OCI-LY3 (cell line): Measurements from ENCODE around the gene MRAP.

Experiments used
- H2AFZ ChIP-seq: fragments of 200-600, 300-600 bp; shearing (Covaris generic); 2 replicates; pipeline ENCODE4 v1.6.0; 2014; ENCODE audit warnings: antibody characterized with exemption, low read depth, low read length
- H3K27ac ChIP-seq: fragments of 200-600, 300-600 bp; sonication (generic); 2 replicates; pipeline ENCODE4 v1.5.1; 2014; ENCODE audit warnings: mild to moderate bottlenecking, low read length, moderate library complexity, mixed read lengths
- H3K27me3 ChIP-seq: fragments of 200-600, 300-600 bp; sonication (generic); 2 replicates; pipeline ENCODE4 v1.6.1; 2014; ENCODE audit warnings: low read depth, low read length, mixed read lengths
- H3K36me3 ChIP-seq: fragments of 200-600, 300-600 bp; sonication (generic); replicated peaks from 2 replicates; pipeline ENCODE3; 2014; ENCODE audit warnings: low read depth, low read length, mixed read lengths
- H3K4me1 ChIP-seq: fragments of 300-600, 200-600 bp; sonication (generic); 2 replicates; pipeline ENCODE4 v1.6.1; 2014; ENCODE audit warnings: low read length, mixed read lengths
- H3K4me2 ChIP-seq: fragments of 200-600, 300-600 bp; sonication (generic); 2 replicates; pipeline ENCODE4 v1.6.1; 2014; ENCODE audit warnings: low read length, mixed read lengths
- H3K4me3 ChIP-seq: fragments of 300-600, 200-600 bp; sonication (generic); 2 replicates; pipeline ENCODE4 v1.5.1; 2014; ENCODE audit warnings: antibody characterized with exemption, mild to moderate bottlenecking, low read length, moderate library complexity
- H3K79me2 ChIP-seq: fragments of 300-600, 200-600 bp; shearing (Covaris generic); 2 replicates; pipeline ENCODE4 v1.6.1; 2014; ENCODE audit warnings: mild to moderate bottlenecking, low read length, mixed read lengths
- H3K9ac ChIP-seq: fragments of 300-600, 200-600 bp; shearing (Covaris generic); 2 replicates; pipeline ENCODE4 v1.6.0; 2014; ENCODE audit warnings: mild to moderate bottlenecking, low read length, moderate library complexity
- H3K9me3 ChIP-seq: fragments of 200-600, 300-600 bp; shearing (Covaris generic); 2 replicates; pipeline ENCODE4 v1.6.1; 2014; ENCODE audit warnings: low read length, mixed read lengths; ENCODE audit not compliant: insufficient read depth
- H4K20me1 ChIP-seq: fragments of 200-600, 300-600 bp; sonication (generic); 2 replicates; pipeline ENCODE4 v1.6.1; 2016; ENCODE audit warnings: low read length, mixed read lengths; ENCODE audit not compliant: insufficient read depth
- EZH2phosphoT487 ChIP-seq: fragments of 200-600 bp; shearing (Covaris generic); IDR thresholded peaks from 2 replicates; pipeline ENCODE4 v1.6.1; 2018; ENCODE audit warnings: antibody characterized with exemption, mixed run types, low read depth
- TF ChIP-seq, protein P1 (sequence below): fragments of 200-600, 300-600 bp; sonication (generic); IDR thresholded peaks from 2 replicates; pipeline ENCODE4 v1.5.1; 2014; ENCODE audit warnings: antibody characterized with exemption, low read length, low read depth

MRAP gene

GRCh38 chr21:32332463-32332951 is 33.9 kb downstream of the MRAP start:
- no peaks in the 10 kb centered on the region for H4K20me1 ChIP-seq
- H3K27ac ChIP-seq = no peak overlapping the region
- no peaks in the 10 kb centered on the region for H3K9me3 ChIP-seq
- H3K27me3 ChIP-seq = no peaks in the 10 kb centered on the region
- H2AFZ ChIP-seq = no peak overlapping the region
- H3K4me2 ChIP-seq = no peak overlapping the region
- TF ChIP-seq, protein P1, sequence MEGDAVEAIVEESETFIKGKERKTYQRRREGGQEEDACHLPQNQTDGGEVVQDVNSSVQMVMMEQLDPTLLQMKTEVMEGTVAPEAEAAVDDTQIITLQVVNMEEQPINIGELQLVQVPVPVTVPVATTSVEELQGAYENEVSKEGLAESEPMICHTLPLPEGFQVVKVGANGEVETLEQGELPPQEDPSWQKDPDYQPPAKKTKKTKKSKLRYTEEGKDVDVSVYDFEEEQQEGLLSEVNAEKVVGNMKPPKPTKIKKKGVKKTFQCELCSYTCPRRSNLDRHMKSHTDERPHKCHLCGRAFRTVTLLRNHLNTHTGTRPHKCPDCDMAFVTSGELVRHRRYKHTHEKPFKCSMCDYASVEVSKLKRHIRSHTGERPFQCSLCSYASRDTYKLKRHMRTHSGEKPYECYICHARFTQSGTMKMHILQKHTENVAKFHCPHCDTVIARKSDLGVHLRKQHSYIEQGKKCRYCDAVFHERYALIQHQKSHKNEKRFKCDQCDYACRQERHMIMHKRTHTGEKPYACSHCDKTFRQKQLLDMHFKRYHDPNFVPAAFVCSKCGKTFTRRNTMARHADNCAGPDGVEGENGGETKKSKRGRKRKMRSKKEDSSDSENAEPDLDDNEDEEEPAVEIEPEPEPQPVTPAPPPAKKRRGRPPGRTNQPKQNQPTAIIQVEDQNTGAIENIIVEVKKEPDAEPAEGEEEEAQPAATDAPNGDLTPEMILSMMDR = no peak
- no peak for TF ChIP-seq EZH2phosphoT487
- H3K36me3 ChIP-seq = peaks cover 47% of the 10 kb centered on the region
- H3K4me1 ChIP-seq = no peaks in the 10 kb centered on the region
- no peak overlapping the region for H3K9ac ChIP-seq
- no peak overlapping the region for H3K4me3 ChIP-seq
- no peaks in the 10 kb centered on the region for H3K79me2 ChIP-seq

DNA sequence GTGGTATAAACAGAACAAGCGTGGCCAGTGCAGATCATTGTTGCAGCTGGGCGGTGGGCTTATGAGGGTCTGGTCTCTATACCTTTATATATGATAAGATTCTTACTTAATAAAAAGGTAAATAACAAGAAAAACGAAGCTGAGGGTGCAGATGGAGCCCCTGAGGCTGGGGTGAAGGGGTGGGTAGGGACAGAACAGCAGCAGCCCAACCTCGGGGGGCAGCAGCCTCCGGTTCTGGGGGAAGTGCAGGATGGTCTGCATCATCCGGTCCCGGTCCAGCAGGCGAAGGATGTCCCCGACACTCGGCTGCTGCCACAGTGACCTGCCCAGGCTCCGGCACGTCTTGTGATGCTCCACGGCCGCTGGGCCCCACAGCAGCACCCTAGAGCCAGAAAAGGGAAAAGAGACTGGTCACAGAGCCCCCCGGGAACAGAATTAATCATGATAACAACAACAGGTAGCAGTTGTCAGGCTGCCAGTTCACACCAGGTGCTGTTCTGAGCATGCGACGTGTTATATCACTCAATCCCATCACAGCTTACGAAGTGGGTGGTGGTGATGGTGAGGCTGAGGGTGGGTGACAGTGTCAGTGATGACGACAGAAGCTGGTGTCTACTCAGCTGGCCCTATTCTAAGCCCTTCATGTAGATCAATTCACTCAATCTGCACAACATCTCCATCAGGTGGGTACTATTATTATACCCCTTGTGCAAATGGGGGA is 35.5 kb downstream of the MRAP start:
- peaks cover 42% of the 10 kb centered on the region for H3K36me3 ChIP-seq
- H3K9ac ChIP-seq = no peak overlapping the region
- no peaks in the 10 kb centered on the region for H3K27me3 ChIP-seq
- H3K4me1 ChIP-seq = no peaks in the 10 kb centered on the region
- no peaks in the 10 kb centered on the region for H3K79me2 ChIP-seq
- H3K9me3 ChIP-seq = no peaks in the 10 kb centered on the region
- no peak overlapping the region for H2AFZ ChIP-seq
- no peak overlapping the region for H3K4me3 ChIP-seq
- no peak overlapping the region for H3K27ac ChIP-seq
- H4K20me1 ChIP-seq = no peaks in the 10 kb centered on the region
- no peak overlapping the region for H3K4me2 ChIP-seq
- TF ChIP-seq, protein P1 = no peak
- no peak for TF ChIP-seq EZH2phosphoT487

DNA sequence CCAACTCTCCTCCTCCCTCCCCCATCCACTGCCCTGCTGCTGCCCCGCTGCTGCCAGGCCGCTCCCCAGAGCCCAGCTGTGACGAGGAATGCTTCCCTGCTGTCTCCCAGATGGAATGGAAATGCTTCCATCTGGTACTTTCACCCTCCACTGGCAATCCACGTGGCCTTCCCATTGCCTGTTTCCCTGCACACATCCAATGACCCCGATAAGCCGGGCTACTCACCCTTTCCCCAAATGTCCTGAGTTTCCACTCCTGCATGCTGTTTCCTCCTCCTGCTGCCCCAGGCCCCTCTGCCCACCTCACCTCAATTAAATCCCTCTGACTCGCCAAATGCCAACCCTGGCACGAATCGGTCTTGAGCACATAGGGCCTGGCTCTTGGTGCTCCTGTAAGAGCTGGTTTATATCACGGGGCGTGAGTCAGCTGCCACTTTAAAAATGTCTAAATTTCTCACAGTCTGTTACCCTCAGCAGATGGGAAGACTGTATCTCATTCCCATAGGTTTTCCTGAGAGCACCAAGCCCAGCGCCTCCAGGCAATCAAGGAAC is 36.4 kb downstream of the MRAP start:
- H3K27me3 ChIP-seq = no peaks in the 10 kb centered on the region
- no peak overlapping the region for H3K4me2 ChIP-seq
- no peaks in the 10 kb centered on the region for H3K4me1 ChIP-seq
- H4K20me1 ChIP-seq = no peaks in the 10 kb centered on the region
- H3K9ac ChIP-seq = no peak overlapping the region
- no peak overlapping the region for H3K4me3 ChIP-seq
- no peak overlapping the region for H3K27ac ChIP-seq
- H3K9me3 ChIP-seq = no peaks in the 10 kb centered on the region
- H3K79me2 ChIP-seq = no peaks in the 10 kb centered on the region
- no peak for TF ChIP-seq EZH2phosphoT487
- TF ChIP-seq, protein P1 = no peak
- H2AFZ ChIP-seq = no peak overlapping the region
- peaks cover 34% of the 10 kb centered on the region for H3K36me3 ChIP-seq

DNA sequence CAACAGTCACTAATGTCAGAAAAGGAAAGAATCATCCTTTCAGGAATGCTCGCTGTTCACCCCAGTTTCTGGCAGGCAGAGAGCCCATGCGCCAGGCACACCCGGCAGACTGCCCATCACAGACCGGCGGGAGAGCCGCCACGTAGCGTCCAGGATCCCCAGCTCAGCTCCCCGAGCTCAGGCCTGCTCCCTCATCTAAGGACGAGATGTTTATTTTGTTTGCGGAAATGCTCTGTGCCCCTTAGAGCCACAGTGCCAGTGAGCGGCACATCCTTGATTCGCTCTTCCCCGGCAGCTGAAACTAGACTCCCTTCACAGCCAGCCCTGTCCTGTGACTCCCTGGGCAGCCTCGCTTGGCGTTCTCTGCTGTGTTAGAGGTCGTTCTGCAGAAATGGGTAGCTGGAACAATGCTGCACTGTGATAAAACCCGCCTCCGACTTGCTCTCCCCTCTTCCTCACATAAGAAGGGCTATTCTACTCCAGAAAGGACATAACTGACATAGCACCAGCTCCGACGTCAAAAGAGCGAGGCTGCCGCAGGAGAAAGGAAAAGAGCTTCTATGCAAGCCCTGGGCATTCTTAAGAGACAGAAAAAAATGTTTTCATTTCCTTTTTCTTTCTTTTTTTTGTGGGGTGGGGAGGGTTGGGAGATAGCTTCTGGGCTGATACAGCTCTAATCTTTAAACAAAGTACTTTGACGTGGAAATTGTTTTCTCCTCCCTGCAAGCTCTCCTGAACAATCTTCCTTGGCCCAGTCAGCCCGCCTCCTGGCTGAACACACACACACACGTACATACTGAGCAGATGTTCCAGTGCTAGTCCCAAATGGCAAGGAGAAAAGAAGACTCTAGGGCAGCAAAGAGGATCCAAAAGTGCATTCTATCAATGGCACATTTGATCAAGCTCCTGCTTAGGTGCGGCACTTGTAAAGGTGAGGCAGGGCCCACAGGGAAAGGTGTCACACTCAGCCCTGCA is 37.2 kb downstream of the MRAP start:
- no peaks in the 10 kb centered on the region for H3K27me3 ChIP-seq
- H3K79me2 ChIP-seq = no peaks in the 10 kb centered on the region
- H4K20me1 ChIP-seq = no peaks in the 10 kb centered on the region
- H3K4me1 ChIP-seq = no peaks in the 10 kb centered on the region
- H3K36me3 ChIP-seq = peaks cover 30% of the 10 kb centered on the region
- H2AFZ ChIP-seq = no peak overlapping the region
- H3K9ac ChIP-seq = no peak overlapping the region
- H3K4me2 ChIP-seq = no peak overlapping the region
- H3K4me3 ChIP-seq = no peak overlapping the region
- no peaks in the 10 kb centered on the region for H3K9me3 ChIP-seq
- TF ChIP-seq, protein P1 = no peak
- TF ChIP-seq EZH2phosphoT487 = no peak
- no peak overlapping the region for H3K27ac ChIP-seq
